K562 (cell line): ENCODE data around the gene NPAS2. TPM values are rescaled to one million over a fixed set of nuclear protein-coding genes. Genes with fewer than 3 reads are reported as not detected.
A peak's percentile ranks its signal among the peaks of the same experiment; 100 is the strongest.

Source experiments
- ATAC-seq: fragments of 200-7000 bp; cut with Tn5 transposase; 3 replicates; pipeline ENCODE4 v1.9.1; 2020; ENCODE audit warnings: moderate library complexity
- BruUV-seq: library from RNA; stranded (reverse); fragments of 400-500 nt; replicated peaks from 2 replicates; lab custom pipeline; 2021; lab: Mats Ljungman, UMichigan
- CTCF ChIA-PET: fragments of 300-600 bp; formaldehyde crosslinking; extraction: SDS; loops from one replicate; lab custom pipeline; 2021; ENCODE audit warnings: low intra/inter-chr PET ratio; lab: Yijun Ruan, JAX
- POLR2A ChIA-PET: fragments of 300-600, 350-650 bp; sonication (Branson Sonifier 250); formaldehyde crosslinking; extraction: SDS; loops from one replicate; lab custom pipeline; 2021; ENCODE audit warnings: antibody characterized with exemption, inconsistent platforms; lab: Yijun Ruan, JAX
- DNase-seq, 4 experiments: peaks; one replicate each; pipeline versions ENCODE4 v3.0.0 to v3.0.0-alpha.2; 2011 to 2018; ENCODE audit warnings: low spot score in 3 of 4, mixed read lengths in 3 of 4; ENCODE audit errors: extremely low read depth in 1 of 4
- FAIRE-seq: peaks from 2 replicates; lab custom pipeline; 2011; peaks lifted over from hg19 to GRCh38; lab: Jason Lieb, UNC
- H2AFZ ChIP-seq: 2 replicates; pipeline ENCODE4 v1.6.0; 2011; ENCODE audit warnings: low read depth, low read length, control low read depth, inconsistent platforms
- H3K27ac ChIP-seq: fragments of 200-600 bp; 3 replicates; pipeline ENCODE4 v1.8.0; 2011; ENCODE audit warnings: low read depth, mild to moderate bottlenecking, control low read depth, inconsistent platforms, low read length, moderate library complexity, mixed read lengths; ENCODE audit errors: extremely low read depth
- H3K27me3 ChIP-seq, 2 experiments: fragments of 300-600 bp in 1 of 2; 2 replicates in 1 of 2; 3 replicates in 1 of 2; pipeline versions ENCODE4 v1.6.0 to v1.8.0; 2011; ENCODE audit warnings: inconsistent platforms in 2 of 2, low read length in 2 of 2, mild to moderate bottlenecking in 1 of 2, mixed read lengths in 1 of 2, moderate library complexity in 1 of 2; ENCODE audit not compliant: control insufficient read depth in 2 of 2, insufficient read depth in 2 of 2
- H3K36me3 ChIP-seq: fragments of 300-600 bp; 3 replicates; pipeline ENCODE4 v1.8.0; 2011; ENCODE audit warnings: mild to moderate bottlenecking, low read length, inconsistent platforms; ENCODE audit not compliant: control insufficient read depth, insufficient read depth
- H3K4me1 ChIP-seq, 2 experiments: fragments of 200-600 bp in 1 of 2; replicated peaks in 1 of 2; 2 replicates in 1 of 2; 3 replicates in 1 of 2; pipeline versions ENCODE4 v1.5.1 to v1.8.0; 2011; ENCODE audit warnings: inconsistent platforms in 2 of 2, low read length in 2 of 2, mild to moderate bottlenecking in 1 of 2, mixed read lengths in 1 of 2, moderate library complexity in 1 of 2; ENCODE audit not compliant: control insufficient read depth in 2 of 2, insufficient read depth in 2 of 2
- H3K4me2 ChIP-seq: 2 replicates; pipeline ENCODE4 v1.6.1; 2011; ENCODE audit warnings: low read length, control low read depth, inconsistent platforms, mixed read lengths; ENCODE audit not compliant: insufficient read depth
- H3K4me3 ChIP-seq: fragments of 200-600 bp; sonication (generic), shearing (Covaris generic); 2 replicates; pipeline ENCODE4 v1.5.1; 2016; ENCODE audit warnings: control low read depth, inconsistent platforms
- H3K79me2 ChIP-seq: fragments of 200-600 bp; 3 replicates; pipeline ENCODE4 v1.8.0; 2011; ENCODE audit warnings: low read length, inconsistent platforms; ENCODE audit not compliant: control insufficient read depth, insufficient read depth
- H3K9ac ChIP-seq, 2 experiments: 2 replicates each; pipeline versions ENCODE4 v1.6.0 to v1.6.1; 2011; ENCODE audit warnings: low read depth in 2 of 2, low read length in 2 of 2, control low read depth in 1 of 2, inconsistent platforms in 1 of 2, mild to moderate bottlenecking in 1 of 2, mixed read lengths in 1 of 2; ENCODE audit not compliant: insufficient read depth in 1 of 2
- H3K9me1 ChIP-seq: one replicate; pipeline ENCODE4 v1.6.0; 2011; ENCODE audit warnings: inconsistent platforms, mild to moderate bottlenecking, low read length, moderate library complexity; ENCODE audit not compliant: control insufficient read depth, insufficient read depth
- H3K9me3 ChIP-seq: replicated peaks from 2 replicates; pipeline ENCODE4 v1.5.1; 2011; ENCODE audit warnings: low read depth, low read length, inconsistent platforms; ENCODE audit not compliant: control insufficient read depth, insufficient read depth
- H4K20me1 ChIP-seq: replicated peaks from 2 replicates; pipeline ENCODE4 v1.6.1; 2011; ENCODE audit warnings: low read length, inconsistent platforms, mixed read lengths; ENCODE audit not compliant: control insufficient read depth, insufficient read depth
- CAMTA2 ChIP-seq: fragments of 250-450 bp; sonication (Bioruptor Pico); conservative IDR thresholded peaks from 2 replicates; pipeline ENCODE4 v1.5.1; 2022
- CBFA2T3 ChIP-seq: fragments of 450-650 bp; IDR thresholded peaks from 2 replicates; pipeline ENCODE4 v1.6.1; 2017
- CBX2 ChIP-seq: fragments of 200-600 bp; sonication (generic); IDR thresholded peaks from one replicate; pipeline ENCODE4 v1.6.1; 2012; ENCODE audit warnings: mild to moderate bottlenecking, low read length, inconsistent platforms; ENCODE audit not compliant: insufficient read depth, poor library complexity, severe bottlenecking
- NCOR1 ChIP-seq: fragments of 450-650 bp; IDR thresholded peaks from 2 replicates; pipeline ENCODE4 v1.6.1; 2016; ENCODE audit warnings: mild to moderate bottlenecking, moderate library complexity
- POLR2AphosphoS2 ChIP-seq: IDR thresholded peaks from 2 replicates; pipeline ENCODE4 v1.6.1; 2012; ENCODE audit warnings: low read length, improper control_type of control experiment
- ZNF232 ChIP-seq: sonication (generic); formaldehyde crosslinking; IDR thresholded peaks from 2 replicates; pipeline ENCODE4 v1.8.0; 2022; ENCODE audit warnings: mild to moderate bottlenecking, missing genetic modification reagents
- WGBS: fragments of 100-300 bp; shearing (Covaris generic); methylation state at CpG from one replicate; pipeline ENCODE4 v1.1.6; 2016; ENCODE audit warnings: low coverage, mixed read lengths; ENCODE audit not compliant: insufficient coverage; ENCODE audit errors: missing lambda C conversion rate; 5-methylcytosine and 5-hydroxymethylcytosine counted together
- in situ Hi-C: fragments of 300-500 bp; cut with MboI; formaldehyde crosslinking; loops from 4 replicates; pipeline ENCODE4 v1.15.0; 2018; ENCODE audit warnings: inconsistent platforms, mixed read lengths
- intact Hi-C: fragments of 100-400 bp; cut with micrococcal nuclease; formaldehyde crosslinking; loops from 2 replicates; pipeline ENCODE4 v1.14.2; 2022
- polyA plus RNA-seq, 8 experiments: library from polyadenylated mRNA; depleted of rRNA in 4 of 8; stranded (reverse) in 5 of 8; unstranded in 3 of 8; fragments of >200 nt; fragmentation: Nextera tagmentation in 2 of 8; fragmentation: Illumina TruSeq in 1 of 8; extraction: Ambion mirVana in 2 of 8; extraction: Trizol in 1 of 8; gene quantifications; 2 replicates each; pipeline versions ENCODE4 v1.2.1 to v1.2.3, GENCODE V29; 2011 to 2014; ENCODE audit warnings: inconsistent platforms in 1 of 8, missing spikeins in 1 of 8
- total RNA-seq, 7 experiments: library from RNA; depleted of rRNA in 6 of 7; stranded (reverse); fragments of >200 nt in 6 of 7; fragmentation: Illumina TruSeq in 2 of 7; extraction: Trizol in 2 of 7; gene quantifications; 2 replicates each; pipeline versions ENCODE4 v1.2.1 to v1.2.3, GENCODE V29; 2011 to 2021; ENCODE audit warnings: low replicate concordance in 1 of 7
- TF ChIP-seq, protein P1 (sequence below): fragments of 450-650 bp; formaldehyde crosslinking; conservative IDR thresholded peaks from 2 replicates; pipeline ENCODE4 v1.4.0; 2022; ENCODE audit warnings: mild to moderate bottlenecking, missing genetic modification characterization

NPAS2 gene
- total and polyA plus RNA-seq, 9 of the 15 experiments (the other 6 are each of a cell fraction or from before 2014, with no cell fraction given), result 0.06 to 0.29 (median 0.07) TPM; not detected in 5

GRCh38 chr2:101011152-101011551 is 191.2 kb downstream of the NPAS2 start:
- no peak overlapping the region for H3K27ac ChIP-seq
- H3K36me3 ChIP-seq, result peaks cover 69% of the 10 kb centered on the region
- no peak overlapping the region for H3K4me3 ChIP-seq
- no peak overlapping the region for H2AFZ ChIP-seq
- no peak overlapping the region for H3K9ac ChIP-seq
- POLR2A ChIA-PET, result no interaction called here
- no peak overlapping the region for H3K4me2 ChIP-seq
- H3K79me2 ChIP-seq, result peaks cover 16% of the 10 kb centered on the region; the same call in 2 of the 3 replicates
- ATAC-seq, result no peak
- intact Hi-C loops (no loop called here), in situ Hi-C loops (no loop called here)
- H3K9me3 ChIP-seq, result 0 out of 2 replicates have a peak, but pooled peaks cover 2% of the 10 kb centered on the region
- 0 out of 2 replicates have a peak, but pooled peaks cover 8% of the 10 kb centered on the region for H4K20me1 ChIP-seq
- TF ChIP-seq POLR2AphosphoS2, result 0 out of 2 replicates have a peak, but pooled peaks have one; percentile 31
- TF ChIP-seq CAMTA2, result no peak
- TF ChIP-seq ZNF232 (CRISPR knock-in tag), result no peak
- TF ChIP-seq NCOR1, result no peak
- TF ChIP-seq, protein P1, sequence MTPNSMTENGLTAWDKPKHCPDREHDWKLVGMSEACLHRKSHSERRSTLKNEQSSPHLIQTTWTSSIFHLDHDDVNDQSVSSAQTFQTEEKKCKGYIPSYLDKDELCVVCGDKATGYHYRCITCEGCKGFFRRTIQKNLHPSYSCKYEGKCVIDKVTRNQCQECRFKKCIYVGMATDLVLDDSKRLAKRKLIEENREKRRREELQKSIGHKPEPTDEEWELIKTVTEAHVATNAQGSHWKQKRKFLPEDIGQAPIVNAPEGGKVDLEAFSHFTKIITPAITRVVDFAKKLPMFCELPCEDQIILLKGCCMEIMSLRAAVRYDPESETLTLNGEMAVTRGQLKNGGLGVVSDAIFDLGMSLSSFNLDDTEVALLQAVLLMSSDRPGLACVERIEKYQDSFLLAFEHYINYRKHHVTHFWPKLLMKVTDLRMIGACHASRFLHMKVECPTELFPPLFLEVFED, result no peak
- no peak for TF ChIP-seq CBX2
- TF ChIP-seq CBFA2T3, result no peak
- WGBS, result 91% methylated on average over 10 of the region's 10 CpGs
- no peaks in the 10 kb centered on the region for H3K4me1 ChIP-seq
- CTCF ChIA-PET, result no interaction called here
- no TSS peak for BruUV-seq
- no peaks in the 10 kb centered on the region for H3K27me3 ChIP-seq
- H3K9me1 ChIP-seq, result no peaks in the 10 kb centered on the region
- FAIRE-seq, result no peak
- DNase-seq, result no peak
